SH-SY5Y (cell line): ENCODE results near the gene PLA2G6.

Experiments used
- GATA2 ChIP-seq: IDR thresholded peaks from 2 replicates; pipeline ENCODE4 v1.6.1; 2011; ENCODE audit warnings: mild to moderate bottlenecking, low read depth, low read length
- GATA3 ChIP-seq: IDR thresholded peaks from 2 replicates; pipeline ENCODE4 v1.6.1; 2011; ENCODE audit warnings: low read depth, mild to moderate bottlenecking, low read length, moderate library complexity

DNA sequence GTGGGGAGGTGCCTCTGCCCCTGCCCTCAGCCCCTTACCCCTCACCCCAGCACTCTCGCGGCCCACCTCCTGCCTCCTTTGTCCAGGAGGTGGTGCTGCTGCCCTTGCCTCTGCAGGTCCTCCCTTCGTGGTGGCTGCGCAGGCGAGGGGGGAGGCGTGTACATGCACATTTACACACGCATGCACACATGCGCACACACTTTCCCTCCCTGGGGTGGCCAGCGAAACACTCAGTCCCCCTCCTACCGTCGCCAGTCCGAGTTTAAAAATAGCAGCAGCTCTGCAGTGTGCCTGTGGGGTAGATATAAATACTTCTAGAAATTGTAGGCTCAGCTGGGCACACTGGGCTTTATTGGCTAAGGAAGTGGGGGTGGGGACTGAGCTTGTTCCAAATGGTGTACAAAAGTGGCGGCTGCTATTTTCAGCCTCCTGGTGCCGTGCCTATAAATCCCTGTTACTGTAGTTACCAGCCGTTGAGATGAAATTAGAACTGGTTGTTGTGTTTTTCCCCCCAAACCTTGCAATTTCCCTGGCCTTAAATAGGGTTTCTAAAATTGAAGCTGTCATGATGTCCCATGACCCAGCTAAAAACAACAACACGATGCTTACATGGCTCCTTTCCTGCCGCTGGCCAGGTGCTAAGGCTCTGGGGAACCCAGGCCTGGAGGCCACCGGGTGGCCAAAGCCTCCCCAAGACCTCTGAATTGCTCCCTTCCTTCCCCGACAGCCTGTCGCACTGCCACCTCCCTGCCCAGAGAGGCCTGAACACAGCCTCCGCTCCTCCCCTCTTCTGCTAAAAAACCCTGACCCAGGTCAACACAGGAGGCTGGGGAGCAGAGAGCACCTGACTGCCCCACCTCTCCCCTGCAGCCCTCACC, 112.0 kb downstream of the PLA2G6 start:
- TF ChIP-seq GATA2 (no peak), GATA3 (no peak)
